ENCODE results near the gene CHD9NB. TPM values are rescaled to one million over a fixed set of nuclear protein-coding genes. Genes with fewer than 3 reads are reported as not detected.
"Not testable (repeated sequence)": the region's sequence is repeated elsewhere in the genome, so short reads cannot be mapped to it uniquely, and the experiment has no call there.

The CHD9NB gene
- total RNA-seq, 4 donors from 2014 or later, result 0.13 to 0.72 TPM; not detected in 2

DNA sequence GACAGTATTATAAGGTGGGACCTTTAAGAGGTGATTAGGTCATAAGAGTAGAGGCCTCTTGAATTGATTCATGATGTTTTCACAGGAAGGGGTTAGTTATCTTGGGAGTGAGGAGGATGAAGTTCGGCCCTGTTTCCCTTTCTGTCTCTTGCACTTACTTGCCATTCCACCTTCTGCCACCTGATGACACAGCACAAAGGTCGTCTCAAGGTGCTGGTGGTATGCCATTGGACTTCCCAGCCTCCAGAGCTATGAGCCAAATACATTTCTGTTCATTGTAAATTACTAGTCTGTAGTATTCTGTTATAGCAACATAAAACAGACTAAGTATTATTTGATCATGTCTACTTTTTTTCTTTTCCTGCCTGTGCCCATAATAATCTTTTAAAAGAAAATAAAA lies 25.6 kb upstream of the CHD9NB start:
- TF ChIP-seq CTCF (IDR thresholded peaks at IDR 0.05 in 4 of 5, conservative IDR thresholded peaks at IDR 0.05 in 1 of 5) (no peak), POLR2A (IDR thresholded peaks at IDR 0.05) (no peak)
- H3K36me3 ChIP-seq, result no peaks in the 10 kb centered on the region
- in situ Hi-C loops (cut with MboI; ENCODE audit: low sequenced_read_pairs in 4 of 4), result no loop called here
- no peak overlapping the region for H3K4me3 ChIP-seq
- no peaks in the 10 kb centered on the region for H3K27me3 ChIP-seq
- ATAC-seq (no peak), DNase-seq (no peak)
- peak overlapping the region in 1 of 4 donors; percentile 39 for H3K27ac ChIP-seq
- no peaks in the 10 kb centered on the region for H3K9me3 ChIP-seq
- peaks cover 32 to 38% of the 10 kb centered on the region in 2 donors for H3K4me1 ChIP-seq
- intact Hi-C loops (cut with DNase I; ENCODE audit: low total_unique reads), result no loop called here

- ATAC-seq, H3K27ac ChIP-seq: not testable (repeated sequence)
- H3K4me1 ChIP-seq, result peaks cover 28 to 37% of the 10 kb centered on the region in 2 donors
These were observed 22.8 kb upstream of the CHD9NB start for GRCh38 chr16:53075461-53075860.

DNA sequence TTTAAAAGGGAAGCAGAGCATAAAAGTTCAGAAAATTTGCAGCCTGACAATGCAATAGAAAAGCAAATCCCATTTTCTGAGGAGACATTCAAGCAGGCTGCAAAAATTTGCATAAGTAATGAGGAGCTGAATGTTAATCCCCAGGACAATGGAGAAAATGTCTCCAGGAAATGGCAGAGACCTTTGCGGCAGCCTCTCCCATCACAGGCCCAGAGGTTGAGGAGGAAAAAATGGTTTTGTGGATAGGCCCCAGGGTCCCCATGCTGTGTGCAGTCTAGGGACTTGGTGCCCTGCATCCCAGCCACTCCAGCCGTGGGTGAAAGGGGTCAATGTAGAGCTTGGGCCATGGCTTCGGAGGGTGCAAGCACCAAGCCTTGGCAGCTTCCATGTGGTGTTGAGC lies 21.6 kb upstream of the CHD9NB start:
- ATAC-seq; H3K27ac ChIP-seq; H3K36me3 ChIP-seq; H3K27me3 ChIP-seq; H3K4me3 ChIP-seq; intact Hi-C loops (cut with DNase I; ENCODE audit: low total_unique reads); DNase-seq; H3K9me3 ChIP-seq: not testable (repeated sequence)
- H3K4me1 ChIP-seq, result peaks cover 21 to 38% of the 10 kb centered on the region in 2 donors
- in situ Hi-C loops (cut with MboI; ENCODE audit: low sequenced_read_pairs in 4 of 4), result loop anchor here in 2 of 4 donors (25.0 kb wide), 1 partner anchor 88 kb away; no protein-coding TSS in a partner anchor

More at GRCh38 chr16:53075461-53075860, 22.8 kb upstream of the CHD9NB start:
- intact Hi-C loops (cut with DNase I; ENCODE audit: low total_unique reads); H3K9me3 ChIP-seq; H3K27me3 ChIP-seq; H3K4me3 ChIP-seq; H3K36me3 ChIP-seq; DNase-seq; in situ Hi-C loops (cut with MboI; ENCODE audit: low sequenced_read_pairs in 4 of 4): not testable (repeated sequence)

DNA sequence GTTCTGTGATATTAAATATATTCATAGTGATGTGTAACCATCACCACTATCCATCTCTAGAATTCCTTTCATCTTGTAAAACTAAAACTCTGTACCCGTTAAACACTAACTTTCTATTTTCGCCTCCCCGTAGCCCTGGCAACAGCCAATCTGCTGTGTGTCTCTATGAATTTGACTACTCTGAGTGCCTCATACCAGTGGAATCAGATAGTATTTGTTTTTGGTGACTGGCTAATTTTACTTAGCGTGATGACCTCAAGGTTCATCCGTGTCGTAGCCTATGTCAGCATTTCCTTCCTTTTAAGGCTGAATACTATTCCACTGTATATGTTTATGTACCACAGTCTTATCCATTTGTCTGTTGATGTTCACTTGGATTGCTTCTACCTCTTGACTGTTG lies 20.3 kb upstream of the CHD9NB start:
- no peaks in the 10 kb centered on the region for H3K27me3 ChIP-seq
- DNase-seq (no peak), ATAC-seq (no peak)
- no peak overlapping the region for H3K4me3 ChIP-seq
- no peaks in the 10 kb centered on the region for H3K36me3 ChIP-seq
- in situ Hi-C loops (cut with MboI; ENCODE audit: low sequenced_read_pairs in 4 of 4), result loop anchor here in 2 of 4 donors (25.0 kb wide), 1 partner anchor 89 kb away; no protein-coding TSS in a partner anchor
- intact Hi-C loops (cut with DNase I; ENCODE audit: low total_unique reads), result no loop called here
- H3K4me1 ChIP-seq, result peaks cover 21 to 34% of the 10 kb centered on the region in 2 donors
- TF ChIP-seq POLR2A (IDR thresholded peaks at IDR 0.05) (no peak), CTCF (IDR thresholded peaks at IDR 0.05 in 4 of 5, conservative IDR thresholded peaks at IDR 0.05 in 1 of 5) (no peak)
- peak overlapping the region in 3 of 4 donors; percentile 4 to 39 (median 11) for H3K27ac ChIP-seq
- no peaks in the 10 kb centered on the region for H3K9me3 ChIP-seq

DNA sequence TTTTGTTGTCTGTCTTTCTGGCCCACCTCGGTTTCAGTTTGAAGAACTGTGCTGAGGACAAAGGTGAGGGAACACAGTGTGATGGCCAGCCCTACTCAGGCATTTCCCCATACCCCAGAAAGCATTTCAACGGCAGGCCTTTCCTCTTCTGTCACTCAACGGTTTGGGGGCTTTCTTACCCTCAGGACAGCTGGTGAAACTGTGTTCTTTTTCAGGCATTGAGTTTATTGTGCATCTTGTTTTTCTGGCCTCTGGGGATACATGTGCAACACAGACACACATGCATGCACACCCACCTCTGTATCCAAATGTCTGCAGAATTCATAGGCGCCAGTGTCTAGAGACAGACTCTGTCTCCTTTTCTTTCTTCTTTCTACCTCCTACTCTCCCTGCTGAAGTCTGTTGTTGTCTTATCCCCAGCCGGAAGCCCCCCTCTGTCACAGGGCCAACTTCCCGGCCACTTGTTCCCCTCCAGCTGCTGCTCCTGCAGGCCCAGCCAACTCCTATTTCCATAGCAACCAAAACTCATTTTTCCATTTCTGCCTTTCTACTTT lies 19.1 kb upstream of the CHD9NB start:
- peak in 1 of 2 donors; percentile 24 for ATAC-seq
- H3K27ac ChIP-seq, result peak overlapping the region in 3 of 4 donors; percentile 16 to 65 (median 35)
- H3K36me3 ChIP-seq, result no peaks in the 10 kb centered on the region
- H3K4me1 ChIP-seq, result peaks cover 20 to 37% of the 10 kb centered on the region in 2 donors
- peak overlapping the region in 2 of 4 donors; percentile 2 to 14 for H3K4me3 ChIP-seq
- H3K27me3 ChIP-seq, result no peaks in the 10 kb centered on the region
- TF ChIP-seq CTCF (IDR thresholded peaks at IDR 0.05 in 4 of 5, conservative IDR thresholded peaks at IDR 0.05 in 1 of 5), result no peak
- TF ChIP-seq POLR2A (IDR thresholded peaks at IDR 0.05), result no peak
- intact Hi-C loops (cut with DNase I; ENCODE audit: low total_unique reads), result no loop called here
- in situ Hi-C loops (cut with MboI; ENCODE audit: low sequenced_read_pairs in 4 of 4), result loop anchor here in 2 of 4 donors (25.0 kb wide), 1 partner anchor 90 kb away; no protein-coding TSS in a partner anchor
- DNase-seq, result no peak
- H3K9me3 ChIP-seq, result no peaks in the 10 kb centered on the region
